HG02798 (cell line): Measurements from ENCODE around the gene SH2D1A.
"Not testable (repeated sequence)": the region's sequence is repeated elsewhere in the genome, so short reads cannot be mapped to it uniquely, and the experiment has no call there.

Source experiments
- ATAC-seq: cut with Tn5 transposase; IDR thresholded peaks from one replicate; pipeline ENCODE4 v1.9.1; 2021; ENCODE audit warnings: mild to moderate bottlenecking; ENCODE audit not compliant: unreplicated experiment, poor library complexity

The SH2D1A gene

DNA sequence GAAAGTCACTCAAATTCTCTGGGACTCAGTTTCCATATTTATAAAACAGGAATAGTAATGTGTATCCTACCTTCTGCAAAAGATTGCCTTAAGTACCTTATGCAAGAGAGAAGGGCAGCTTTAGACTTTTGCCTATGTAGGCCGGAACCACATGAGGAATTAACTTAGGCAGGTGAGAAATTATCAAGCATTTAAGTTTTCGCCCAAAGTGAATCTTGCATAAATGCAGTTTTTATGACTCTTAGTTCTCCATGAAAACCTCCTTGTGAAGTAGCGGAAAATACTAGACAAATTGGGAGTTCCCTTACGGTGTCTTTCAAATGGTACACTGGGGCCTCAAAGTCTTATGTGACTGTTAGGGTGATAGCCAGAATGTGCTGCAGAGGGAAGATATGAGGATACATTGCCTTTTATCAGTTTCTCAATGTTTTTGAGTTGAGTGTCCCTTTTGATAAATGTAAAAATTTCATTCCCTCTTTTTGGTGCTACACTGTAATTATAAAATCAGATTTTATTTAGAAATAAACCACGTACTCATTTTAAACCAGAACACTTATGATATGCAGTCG, 2.6 kb downstream of the SH2D1A start:
- ATAC-seq = no peak

DNA sequence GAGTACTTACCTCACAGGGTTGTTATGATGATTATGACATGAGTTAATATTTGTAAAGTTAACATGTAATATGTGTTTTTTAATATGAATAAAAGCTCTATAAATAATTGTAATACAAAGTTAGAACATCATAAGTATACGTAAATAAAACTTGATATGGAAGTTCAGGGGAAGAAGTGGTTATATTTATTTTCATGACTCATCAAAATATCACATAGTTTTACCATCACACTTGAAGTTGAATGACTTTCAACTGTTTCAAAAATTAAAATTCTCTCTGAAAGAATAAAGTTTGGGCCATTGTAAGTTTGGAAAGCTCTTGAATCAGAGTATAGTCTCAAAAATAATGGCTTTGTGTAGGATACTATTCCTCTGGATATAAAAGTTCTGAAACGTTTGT, 8.3 kb downstream of the SH2D1A start:
- ATAC-seq = no peak

- peak; percentile 45 for ATAC-seq
Measured at GRCh38 chrX:124358800-124359383, 12.5 kb downstream of the SH2D1A start.

GRCh38 chrX:124362072-124362471, 15.7 kb downstream of the SH2D1A start:
- ATAC-seq = no peak

DNA sequence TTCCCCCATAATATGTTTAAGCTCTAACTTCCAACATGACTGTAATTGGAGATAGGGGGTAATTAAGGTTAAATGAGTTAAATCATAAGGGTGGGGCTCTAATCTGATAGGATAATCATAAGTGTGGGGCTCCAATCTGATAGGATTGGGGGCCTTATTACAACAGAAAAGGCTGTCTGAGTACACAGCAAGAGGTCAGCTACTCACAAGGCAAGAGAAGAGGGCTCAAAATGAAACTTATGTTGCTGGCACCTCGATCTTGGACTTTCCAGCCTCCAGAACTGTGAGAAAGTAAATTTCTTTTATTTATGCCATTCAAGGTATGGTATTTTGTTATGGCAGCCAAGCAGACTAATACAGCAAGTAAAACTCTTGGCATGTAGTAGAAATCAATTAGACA, 16.4 kb downstream of the SH2D1A start:
- no peak for ATAC-seq

DNA sequence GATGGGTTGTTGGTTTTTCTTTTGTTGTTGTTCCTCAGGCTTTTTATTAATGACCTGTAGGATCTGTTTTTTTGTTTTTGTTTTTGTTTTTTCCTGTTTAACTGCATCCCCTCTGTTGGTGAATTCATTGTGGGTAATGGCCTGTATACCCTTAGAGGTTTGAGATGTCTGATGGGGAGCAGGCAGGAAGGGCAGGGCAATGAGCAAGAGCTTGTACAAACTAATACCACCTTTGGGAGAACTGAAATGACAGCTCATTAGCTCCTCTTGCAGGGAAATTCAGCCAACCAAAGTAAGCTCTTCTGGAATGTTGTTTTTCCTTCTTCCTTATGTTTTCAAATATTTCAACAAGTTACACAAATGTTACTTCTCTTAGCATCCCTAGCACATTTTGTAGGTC, 23.4 kb downstream of the SH2D1A start:
- ATAC-seq = no peak

- ATAC-seq = no peak
Measured at GRCh38 chrX:124373348-124373747, 27.0 kb downstream of the SH2D1A start.

GRCh38 chrX:124378643-124379042, 32.3 kb downstream of the SH2D1A start:
- ATAC-seq = no peak

DNA sequence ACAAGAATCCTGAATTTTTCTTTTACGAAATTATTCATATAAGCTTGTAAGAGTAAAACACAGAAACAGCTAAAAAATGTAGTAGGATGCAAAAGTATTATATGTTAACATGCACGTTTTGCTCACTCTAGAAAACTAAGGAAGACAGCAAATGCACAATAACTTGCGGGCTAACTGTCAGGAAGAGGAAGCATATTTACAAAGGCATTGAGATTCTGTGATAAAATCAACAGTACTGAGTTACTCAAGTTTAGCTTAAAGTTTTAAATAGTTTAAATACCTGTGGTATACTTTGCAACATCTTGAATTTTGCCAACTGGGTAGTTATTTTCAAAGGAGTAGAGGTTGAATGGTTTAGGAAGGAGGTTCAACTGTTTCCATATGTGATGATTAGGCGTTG, 37.0 kb downstream of the SH2D1A start:
- ATAC-seq = no peak

GRCh38 chrX:124386401-124386800, 40.0 kb downstream of the SH2D1A start:
- no peak for ATAC-seq

- ATAC-seq = peak; percentile 75
Measured at GRCh38 chrX:124388562-124388961, 42.2 kb downstream of the SH2D1A start.

- ATAC-seq = peak; percentile 54
Measured at GRCh38 chrX:124392794-124393193, 46.4 kb downstream of the SH2D1A start.

- no peak for ATAC-seq
Measured at GRCh38 chrX:124393238-124393637, 46.9 kb downstream of the SH2D1A start.

GRCh38 chrX:124393659-124394058, 47.3 kb downstream of the SH2D1A start:
- no peak for ATAC-seq

GRCh38 chrX:124395145-124395880, 49.0 kb downstream of the SH2D1A start:
- ATAC-seq = peak; percentile 73

- no peak for ATAC-seq
Measured at GRCh38 chrX:124401696-124402095, 55.3 kb downstream of the SH2D1A start.

DNA sequence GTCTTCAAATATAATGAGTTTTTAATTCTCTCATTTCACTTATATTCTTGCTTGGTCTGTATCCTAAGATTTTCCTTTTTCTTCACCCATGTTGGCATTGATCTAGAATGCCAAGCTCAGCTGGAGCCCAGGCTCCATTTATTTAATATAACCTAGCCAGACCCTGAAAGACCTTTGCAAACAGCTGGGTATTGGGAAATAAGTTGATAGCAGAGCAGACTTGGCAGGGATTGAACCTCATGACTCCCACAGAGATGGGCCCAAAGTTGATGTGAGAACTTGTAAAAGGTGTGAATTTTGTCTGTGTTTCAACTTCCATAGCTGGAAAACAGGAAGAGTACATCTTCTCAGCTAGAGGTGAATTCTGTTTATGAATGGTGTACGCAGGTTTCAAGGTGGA, 59.5 kb downstream of the SH2D1A start:
- ATAC-seq = no peak

GRCh38 chrX:124406294-124407014, 60.1 kb downstream of the SH2D1A start:
- ATAC-seq = peak; percentile 78

- ATAC-seq = no peak
Measured at GRCh38 chrX:124407226-124407625, 60.9 kb downstream of the SH2D1A start.

DNA sequence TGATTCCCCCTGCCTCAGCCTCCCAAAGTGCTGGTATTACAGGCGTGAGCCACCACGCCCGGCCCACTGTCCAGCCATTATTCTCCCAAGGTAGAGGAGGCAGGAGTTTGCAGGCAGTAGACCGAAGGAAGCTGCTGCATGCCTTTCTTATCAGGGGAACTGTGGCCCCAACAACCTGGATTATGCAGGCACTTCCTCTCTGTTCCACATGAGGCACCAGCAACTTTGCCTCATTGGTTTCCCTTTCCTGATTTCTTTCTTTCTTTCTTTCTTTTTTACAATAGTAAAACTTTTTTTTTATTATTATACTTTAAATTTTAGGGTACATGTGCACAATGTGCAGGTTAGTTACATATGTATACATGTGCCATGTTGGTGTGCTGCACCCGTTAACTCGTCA, 62.0 kb downstream of the SH2D1A start:
- not testable (repeated sequence) for ATAC-seq

DNA sequence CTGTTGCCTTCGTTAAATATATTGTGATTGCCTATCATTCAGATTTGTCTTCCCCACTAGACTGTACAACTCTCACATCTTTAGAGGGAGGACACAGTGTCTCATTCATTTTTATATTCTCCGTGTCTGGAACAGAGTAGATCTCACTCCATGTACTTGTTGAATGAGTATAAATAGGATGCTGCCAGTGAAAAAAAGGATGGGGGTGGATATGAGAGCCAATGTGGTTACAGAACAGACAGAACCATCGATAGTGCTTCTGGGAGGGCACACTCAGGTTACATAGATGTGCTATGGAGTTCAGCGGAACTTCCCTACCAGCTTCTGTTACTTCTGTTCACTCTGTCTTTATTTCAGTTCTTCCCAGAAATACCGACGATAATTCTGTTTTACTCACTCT, 66.9 kb downstream of the SH2D1A start:
- no peak for ATAC-seq
